CD4-positive, alpha-beta T cell treated with Interleukin-4 for 4 hours (primary cell): ENCODE measurements around the gene SND1.

Experiments
- DNase-seq: peaks from one replicate; pipeline ENCODE4 v3.0.0-alpha.2; 2020

The SND1 gene

DNA sequence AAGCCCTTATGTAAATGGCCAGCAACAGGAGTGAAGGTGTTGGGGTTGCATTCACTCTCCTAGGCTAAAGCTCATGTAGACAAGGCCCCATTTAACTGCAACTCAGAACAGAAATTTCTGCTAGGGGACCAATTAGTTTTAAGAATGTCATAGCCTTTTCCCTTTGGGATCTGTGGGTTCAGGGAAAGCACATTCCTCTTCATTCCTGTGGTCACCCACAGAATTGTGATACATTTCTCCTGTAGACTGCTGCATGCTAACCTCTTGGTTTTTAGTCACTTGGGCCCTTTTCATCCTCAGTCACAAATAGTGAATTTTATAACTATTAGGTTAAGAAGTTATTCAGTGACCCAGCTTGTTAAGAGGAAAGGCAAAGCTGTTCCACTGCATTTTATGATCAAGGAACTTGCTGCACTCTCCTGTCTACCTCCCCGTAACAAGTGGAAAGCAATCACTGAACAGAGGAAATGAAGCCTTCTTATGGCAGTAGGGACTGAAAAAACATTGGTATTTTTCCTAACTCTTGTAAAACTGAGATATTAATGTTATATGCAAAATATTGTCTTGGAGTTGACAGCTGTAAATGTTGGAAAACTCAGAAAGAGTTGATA, 124.9 kb downstream of the SND1 start:
- no peak for DNase-seq

DNA sequence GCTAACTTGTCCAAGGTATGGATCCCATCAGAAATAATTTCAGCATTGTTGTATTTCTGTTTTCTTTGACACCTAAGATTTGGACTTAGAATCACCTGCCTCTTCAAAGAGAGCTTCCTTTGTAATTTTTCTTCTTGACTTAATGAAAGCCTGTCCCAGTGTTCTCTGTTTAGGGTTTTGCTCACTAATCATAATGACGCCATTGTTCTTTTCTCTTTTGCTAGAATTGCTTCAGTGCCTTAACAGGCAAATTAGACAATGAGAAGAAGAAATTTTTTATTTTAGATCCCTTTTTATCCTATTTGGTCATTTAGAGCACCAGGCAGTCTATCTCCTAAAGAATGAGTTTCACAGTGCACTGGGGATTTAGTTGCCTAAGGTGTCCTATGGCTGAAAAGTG, 128.5 kb downstream of the SND1 start:
- DNase-seq: no peak

DNA sequence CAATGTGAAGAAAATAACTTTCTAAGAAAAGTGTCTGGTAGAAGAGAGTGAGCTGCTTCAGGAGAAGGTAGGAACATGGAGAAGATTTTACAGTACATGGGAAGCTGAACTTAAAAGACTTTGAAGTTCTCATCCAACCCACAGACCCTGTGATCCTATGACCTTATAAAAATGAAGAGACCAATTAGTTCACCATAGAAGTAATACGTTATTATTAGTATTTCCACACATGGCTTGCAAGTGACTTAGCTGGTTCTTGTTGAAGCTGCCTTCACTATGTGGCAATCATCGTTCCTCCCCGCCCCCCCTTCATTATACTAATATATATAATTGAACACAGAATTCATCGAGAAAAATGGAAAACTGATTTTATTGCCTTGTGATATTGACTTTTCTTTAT, 129.1 kb downstream of the SND1 start:
- no peak for DNase-seq

DNA sequence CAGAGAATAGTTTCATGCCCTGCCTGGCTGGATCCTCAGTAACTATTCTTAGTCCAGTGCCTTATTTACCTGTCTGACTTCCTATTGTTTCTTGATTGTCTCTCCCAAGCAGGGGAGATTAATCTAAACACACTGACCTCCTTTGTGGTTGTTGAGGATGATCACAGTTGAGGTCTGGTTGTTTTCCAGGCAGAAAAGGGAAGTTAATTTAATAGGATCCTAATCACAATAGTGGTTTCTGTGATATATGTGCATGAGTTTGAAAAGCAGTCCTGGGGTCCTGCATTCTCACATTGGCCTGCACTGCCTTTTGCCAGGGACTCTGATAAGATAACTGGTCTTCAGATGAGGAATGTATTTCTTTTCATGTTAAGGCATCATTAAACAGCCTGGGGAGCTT, 130.1 kb downstream of the SND1 start:
- DNase-seq: no peak

DNA sequence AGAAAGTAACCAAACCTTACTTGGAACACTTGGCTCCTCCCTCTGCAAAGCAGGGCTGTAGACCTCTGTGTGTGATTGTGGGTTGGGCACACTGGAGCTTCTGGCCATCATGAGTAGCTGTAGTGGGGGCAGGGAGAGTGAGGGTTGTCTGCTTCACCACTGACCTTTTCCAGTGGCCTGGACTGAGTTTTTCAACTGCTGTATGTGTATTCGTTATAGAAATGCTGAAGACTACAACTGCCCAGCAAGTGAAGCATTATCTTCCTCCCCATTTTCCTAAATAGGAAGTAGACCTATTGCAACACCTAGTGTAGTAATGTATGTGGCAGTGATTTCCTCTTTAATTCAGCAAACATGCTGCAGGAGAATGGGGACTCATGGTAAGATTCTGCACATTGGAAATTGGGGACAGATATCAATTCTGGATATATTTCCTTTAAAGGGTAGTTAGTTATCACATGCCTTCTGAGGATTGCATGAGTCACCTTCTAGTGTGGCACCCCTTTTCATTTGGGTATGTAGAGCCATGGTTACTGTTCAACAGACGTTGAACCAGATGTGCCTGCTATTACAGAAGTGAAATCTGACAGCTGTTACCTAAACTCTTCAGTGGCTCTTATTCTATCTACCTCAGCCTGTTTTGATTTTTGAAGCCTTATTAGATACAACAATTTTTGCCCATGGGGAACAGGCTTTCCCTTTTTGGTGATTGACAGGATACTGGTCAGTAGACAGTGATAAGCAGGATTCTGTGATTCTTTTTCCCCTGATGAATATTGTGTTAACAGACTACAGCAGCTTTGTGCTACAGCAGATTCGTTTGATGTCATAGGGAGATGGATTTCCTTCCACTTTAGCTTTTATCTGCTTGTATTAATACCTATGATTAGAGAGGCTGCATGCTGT, 130.9 kb downstream of the SND1 start:
- no peak for DNase-seq

DNA sequence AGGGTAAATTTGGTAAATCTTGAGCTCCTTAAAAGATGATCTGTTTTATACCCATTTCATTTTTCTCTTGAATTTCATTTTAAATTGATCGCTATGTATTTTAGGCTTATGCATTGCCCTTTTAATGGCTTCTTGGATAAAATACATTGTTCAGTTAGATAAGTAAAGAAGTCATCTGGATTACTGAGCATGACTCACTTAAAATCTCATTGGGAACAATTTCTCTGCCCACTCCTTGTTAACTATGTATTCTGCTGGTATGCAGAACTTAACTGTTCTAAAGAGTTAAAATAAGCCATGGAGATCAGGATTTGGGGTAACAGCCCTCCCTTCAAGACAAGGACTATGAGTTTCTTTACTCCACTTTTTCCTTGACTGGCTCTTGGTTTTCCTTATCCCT, 134.2 kb downstream of the SND1 start:
- DNase-seq: no peak

DNA sequence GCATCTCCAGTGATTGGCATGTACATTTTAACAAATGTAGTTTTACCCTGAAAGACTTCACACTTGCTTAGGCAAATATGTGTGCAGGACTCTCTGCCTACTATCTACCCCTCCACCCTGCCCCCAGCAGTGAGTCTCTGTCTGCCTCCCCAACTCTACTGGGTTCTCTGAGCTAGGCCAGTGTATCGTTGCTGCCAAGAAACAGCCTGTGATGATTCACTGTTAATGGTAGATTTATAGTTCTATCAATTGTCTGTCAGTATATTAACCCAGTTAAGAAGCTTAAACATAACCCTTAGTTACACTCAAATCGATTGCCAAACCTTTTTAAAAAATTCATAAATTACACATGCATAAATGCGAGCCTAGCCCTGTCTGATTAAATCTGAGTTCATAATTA, 137.0 kb downstream of the SND1 start:
- DNase-seq: no peak

DNA sequence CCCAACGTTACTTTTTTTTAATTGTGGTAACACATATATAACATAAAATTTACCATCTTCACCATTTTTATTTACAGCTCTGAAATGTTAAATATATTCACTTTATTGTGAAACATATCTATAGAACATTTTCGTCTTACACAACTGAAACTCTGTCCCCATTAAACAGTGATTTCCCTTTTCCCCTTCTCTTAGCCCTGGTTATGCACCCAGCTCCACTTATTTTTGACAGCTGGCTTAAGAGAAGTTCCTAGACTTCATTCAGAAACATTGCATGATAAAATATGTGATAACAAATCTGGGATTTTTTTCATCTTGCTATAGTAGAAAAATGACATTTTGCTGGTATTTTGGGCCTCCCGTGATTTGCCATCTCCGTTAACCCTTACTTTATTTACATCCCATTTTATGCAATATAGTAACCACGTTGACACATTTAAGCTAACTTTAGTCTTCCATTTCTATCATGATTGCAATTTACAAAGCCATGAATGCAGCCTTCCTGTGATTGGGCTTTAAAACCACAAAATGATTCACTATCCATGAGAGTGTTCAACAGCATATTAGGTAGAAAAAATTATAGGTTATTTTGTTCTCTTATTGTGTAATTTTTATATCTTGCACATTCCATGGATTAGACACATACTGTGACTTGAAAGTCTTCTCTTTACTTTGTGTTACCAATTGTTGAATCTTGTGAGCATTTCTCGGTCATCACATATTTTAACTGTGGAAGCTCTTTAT, 139.6 kb downstream of the SND1 start:
- DNase-seq: no peak

DNA sequence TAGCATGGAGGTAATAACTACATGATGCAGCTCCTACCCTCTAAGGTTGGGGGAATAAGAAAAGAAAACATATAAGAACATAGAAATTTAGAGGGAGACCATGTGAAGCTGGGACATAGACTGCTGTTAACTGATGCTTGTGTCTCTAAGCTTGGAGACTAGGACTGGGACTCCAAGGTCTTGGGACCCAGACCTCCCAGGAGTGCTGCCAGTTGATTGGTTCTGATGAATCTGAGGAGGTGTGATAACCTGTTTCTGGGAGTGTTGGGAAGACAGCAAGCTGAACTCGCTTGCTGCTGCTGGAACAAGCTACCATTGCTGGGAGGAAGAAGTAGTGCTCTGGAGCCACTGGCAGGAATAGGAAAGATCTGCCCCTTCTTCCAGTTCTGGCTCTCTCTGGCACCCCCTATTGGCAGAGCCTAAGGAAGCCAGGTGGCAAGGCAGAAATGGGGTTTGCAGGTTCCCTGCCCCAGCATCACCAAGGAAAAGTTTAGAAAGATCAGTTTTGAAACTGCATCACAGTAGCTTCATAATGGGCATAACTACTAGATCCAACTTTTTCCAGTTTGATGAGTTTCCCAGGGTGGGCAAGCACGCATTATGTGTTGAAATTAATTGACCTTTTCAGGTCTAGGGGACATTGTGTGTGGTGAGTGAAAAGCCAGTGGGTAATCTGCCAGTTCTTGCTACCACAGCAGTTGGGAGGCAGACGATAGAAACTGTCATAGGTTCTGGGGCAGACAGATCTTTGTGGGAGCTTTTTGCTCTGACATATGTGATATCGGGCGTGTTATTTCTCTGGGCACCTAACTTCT, 140.7 kb downstream of the SND1 start:
- peak; percentile 32 for DNase-seq

DNA sequence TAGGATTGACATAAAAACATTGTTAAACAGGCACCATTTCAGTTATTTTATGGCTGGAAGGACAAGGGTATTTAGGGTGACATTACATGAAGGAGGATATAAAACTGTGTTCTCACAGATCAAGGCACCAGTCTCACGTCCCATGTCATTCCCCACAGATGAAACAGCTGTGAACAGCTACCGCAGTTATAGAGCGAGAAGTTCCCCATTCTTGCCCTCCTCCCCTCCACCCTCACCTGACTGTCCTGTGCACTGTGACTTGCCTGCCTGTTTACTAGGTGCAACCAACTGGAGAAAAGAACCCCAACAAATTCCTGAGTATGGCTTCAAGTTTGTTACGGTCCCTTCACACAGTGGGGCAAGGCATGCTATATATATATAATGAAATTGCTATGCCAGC, 141.6 kb downstream of the SND1 start:
- no peak for DNase-seq

DNA sequence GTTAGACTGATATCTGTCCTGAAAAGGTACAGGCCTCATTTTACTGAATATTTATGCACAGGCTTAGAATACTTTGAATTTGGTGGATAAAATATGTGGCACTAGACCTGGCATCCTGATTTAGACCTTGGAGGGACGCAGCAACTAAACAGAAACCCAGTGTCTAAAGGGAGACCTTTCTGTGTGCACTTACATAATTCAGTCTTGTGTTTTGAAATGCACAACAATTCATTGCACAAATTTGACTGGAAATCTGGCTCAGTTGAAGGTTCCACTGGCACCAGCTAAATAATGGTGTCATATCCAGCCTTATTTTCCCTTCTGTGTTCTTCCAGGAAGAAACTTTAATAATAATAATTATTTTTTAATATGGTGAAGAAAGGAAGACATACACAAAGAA, 142.1 kb downstream of the SND1 start:
- no peak for DNase-seq

DNA sequence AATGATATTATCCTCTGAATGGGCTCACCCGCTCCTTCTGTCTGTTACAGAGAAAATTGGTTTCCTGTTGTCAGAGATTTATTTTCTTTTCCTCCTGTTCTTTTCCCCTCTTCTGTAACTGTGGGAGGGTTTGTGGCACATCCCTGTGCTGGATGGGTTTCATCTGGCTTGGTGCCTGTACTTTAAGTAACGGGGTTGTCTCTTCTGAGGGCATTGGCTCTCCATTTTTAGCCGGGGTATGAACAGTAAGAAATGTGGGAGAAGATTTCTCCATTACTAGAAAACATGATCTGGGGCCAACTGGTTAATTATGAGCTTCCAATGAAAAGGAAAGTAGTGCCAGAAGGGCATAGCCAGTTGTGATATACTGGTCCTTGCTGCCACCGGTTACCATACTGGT, 142.6 kb downstream of the SND1 start:
- DNase-seq: no peak

DNA sequence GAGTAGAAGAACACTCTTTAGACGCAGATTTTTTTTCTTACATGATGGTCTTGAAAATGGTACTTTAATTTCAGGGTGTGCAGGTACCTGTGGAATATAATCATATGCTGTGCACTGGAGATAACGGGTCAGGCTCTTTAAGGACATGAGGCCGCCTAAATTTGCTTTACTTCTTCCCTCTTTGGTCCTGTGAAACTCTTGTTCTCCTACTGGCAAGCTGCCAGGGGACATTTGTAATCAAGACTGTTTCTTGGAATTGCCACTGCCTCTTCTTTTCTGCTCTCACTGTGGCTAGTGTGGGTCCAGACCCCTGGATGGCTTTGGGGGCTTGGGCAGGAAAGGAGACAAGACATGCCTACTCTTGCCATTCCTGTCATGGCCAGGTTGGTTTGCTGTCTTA, 146.0 kb downstream of the SND1 start:
- no peak for DNase-seq

DNA sequence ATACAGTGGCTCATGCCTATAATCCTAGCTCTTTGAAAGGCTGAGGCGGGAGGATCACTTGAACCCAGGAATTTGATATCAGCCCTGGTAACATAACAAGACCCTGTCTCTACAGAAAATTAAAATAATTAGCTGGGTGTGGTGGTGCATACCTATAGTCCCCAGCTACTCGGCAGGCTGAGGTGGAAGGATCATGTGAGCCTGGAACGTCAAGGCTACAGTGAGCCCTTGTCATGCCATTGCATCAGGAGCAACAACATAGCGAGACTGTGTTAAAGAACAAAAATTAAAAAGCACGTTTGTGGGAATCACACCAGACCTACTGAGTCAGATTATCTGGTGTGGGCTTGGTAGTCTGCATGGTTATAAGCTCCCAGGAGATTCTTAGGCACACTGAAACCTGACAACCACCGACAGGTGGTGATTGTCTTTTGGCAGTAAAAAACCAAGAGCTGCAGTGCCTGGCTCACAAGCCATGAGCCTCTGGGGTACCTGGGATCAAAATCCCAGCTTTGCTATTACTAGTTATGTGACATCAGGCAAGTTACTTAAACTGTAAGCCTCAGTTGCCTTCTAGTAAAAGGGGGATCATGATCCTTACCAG, 146.9 kb downstream of the SND1 start:
- no peak for DNase-seq

DNA sequence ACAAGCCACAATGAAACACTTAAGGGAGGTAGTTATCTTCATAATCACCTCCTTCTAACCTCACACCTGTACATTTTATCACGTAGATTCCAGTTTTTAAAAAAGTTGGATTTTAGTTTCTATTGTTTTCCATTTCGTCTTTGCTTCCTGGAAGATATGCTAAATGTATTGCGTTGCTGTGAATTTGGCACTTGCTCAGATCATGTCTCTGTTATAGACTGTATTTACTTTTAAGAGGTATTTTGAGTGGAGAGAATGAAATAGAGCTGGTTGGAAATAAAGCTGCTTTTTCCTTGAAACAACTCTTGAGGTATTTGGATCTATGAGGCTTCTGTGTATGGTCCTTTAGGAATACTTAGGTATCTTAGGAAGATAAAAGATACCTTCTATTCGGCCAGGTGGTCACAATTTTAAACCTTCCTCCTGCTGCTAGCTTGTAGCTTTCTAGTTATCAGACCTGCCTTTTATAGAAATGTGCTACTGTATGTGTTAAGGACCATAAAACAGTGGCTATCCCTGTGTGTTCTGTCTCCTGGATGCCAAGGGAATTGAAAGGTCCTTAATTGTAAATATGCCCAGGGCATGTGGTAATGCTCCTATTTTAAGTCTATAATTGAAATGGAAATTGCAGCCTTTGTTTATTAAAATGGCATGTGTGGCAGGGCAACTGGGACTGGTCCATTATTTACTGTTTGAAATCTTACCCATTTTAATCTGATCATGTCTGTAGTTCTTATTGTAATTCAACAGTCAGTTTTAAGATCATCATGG, 147.7 kb downstream of the SND1 start:
- no peak for DNase-seq

DNA sequence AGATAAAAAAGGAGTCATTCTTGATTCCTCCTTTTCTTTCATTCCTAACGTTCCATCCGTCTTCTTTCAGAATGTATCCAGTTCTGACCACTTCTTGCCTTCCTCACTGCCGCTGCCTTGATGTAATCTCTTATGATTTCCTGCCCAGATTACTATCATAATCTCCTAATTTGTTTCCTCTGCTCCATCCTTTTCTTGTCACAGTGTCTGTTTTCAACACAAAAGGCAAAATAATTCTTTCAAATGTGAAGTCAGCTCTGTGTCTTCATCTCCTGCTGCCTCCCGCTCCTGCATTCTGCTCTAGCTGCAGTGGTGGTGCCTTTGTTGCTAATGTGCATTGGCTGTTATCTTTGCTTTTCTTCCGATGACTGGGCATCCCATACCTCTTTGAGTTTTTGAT, 150.9 kb downstream of the SND1 start:
- no peak for DNase-seq

DNA sequence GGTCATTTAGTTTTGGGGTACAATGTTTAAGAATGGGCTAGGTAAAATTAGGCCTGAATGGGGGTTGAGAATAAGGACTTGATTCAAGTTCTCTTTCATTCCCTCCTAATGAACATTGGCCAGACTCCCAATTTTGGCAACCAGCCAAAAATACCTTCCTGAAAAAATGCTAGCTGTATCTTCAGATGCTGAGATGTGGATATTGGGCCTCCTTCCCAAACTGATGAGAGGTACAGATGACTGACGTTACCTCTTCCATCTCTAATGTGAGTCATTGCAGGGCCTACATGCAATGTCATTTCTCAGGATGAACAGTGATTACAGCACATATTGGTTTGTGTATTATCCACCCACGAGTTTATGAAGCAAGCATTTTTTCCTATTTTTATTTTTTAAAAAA, 151.6 kb downstream of the SND1 start:
- no peak for DNase-seq

DNA sequence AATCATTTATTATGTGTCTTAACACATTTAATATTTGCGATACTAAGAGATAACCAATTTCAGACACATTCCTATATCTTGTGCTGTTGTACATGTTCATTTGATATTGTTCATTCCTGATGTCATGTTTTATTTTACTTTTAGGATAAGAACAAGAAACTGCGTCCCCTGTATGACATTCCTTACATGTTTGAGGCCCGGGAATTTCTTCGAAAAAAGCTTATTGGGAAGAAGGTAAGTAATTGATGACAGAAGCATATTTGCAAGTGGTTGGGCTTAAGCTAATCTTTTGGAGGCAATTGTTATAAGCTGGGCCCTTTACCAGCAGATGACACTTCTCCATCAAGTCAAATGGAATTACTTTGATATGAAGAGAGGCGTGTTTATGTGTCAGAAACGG, 155.3 kb downstream of the SND1 start:
- DNase-seq: no peak

DNA sequence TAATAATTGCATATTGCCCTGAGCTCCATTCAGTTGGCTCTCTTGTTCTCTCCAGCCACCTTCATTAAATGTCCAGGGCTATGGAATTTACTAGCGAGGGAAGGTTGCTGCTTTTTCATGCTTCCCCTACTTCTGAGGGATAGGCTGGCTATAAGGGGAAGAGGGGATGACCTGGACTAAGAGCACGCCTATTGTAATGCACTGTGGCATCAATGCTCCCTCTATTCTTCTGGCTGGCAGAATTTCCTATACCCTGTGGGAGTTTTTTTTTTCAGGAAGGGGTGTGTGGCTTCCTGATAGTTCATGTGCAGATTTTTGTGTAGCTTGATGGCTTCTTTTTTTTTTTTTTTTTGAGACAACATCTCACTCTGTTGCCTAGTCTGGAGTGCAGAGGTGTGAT, 155.8 kb downstream of the SND1 start:
- no peak for DNase-seq

DNA sequence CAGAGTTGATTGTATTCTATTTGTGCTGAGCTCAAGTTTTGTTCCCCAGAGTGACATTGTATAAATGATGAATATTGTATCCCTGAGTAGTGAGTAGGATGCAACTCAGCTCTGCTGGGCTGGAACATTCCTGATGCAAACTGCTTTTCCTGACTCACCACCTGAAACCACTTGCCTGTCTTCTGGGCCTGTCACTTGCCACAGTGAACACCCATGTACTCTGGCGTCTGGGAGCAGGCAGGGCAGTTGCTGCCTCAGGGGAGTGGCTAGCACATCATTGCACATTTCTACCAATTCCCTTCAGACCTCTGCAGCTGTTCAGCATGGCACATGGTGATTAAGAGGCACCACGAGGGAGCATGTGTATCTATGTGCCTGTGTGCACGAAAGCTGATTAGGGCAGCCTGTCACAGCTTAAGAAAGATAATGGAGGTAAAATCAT, 157.3 kb downstream of the SND1 start:
- no peak for DNase-seq

DNA sequence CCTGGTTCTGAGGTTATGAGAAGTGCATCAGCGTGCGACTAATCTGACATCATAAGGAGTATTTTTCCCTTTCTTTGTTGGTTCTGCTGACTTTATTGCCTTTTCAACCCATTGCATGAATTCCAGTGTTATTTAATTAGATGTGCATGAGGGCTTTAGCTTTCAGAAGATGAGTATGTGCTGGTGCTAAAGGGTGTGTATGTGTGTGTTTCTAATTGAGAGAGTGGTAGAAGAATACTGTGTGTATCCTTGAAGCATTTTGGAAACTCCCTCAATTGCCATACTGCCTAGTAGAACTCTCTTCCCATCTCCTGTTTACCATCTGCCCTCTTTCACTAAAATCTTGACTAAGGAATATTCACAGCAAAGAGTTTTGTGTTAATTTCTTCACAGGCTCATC, 158.1 kb downstream of the SND1 start:
- DNase-seq: no peak
